HepG2 (cell line): Measurements from ENCODE around the gene INHA. TPM values are rescaled to one million over a fixed set of nuclear protein-coding genes. Genes with fewer than 3 reads are reported as not detected.
A peak's percentile ranks its signal among the peaks of the same experiment; 100 is the strongest.

Experiments used
- AKAP8 ChIP-seq: sonication (generic); formaldehyde crosslinking; IDR thresholded peaks from 2 replicates; pipeline ENCODE4 v1.5.1; 2020; ENCODE audit warnings: mild to moderate bottlenecking, missing genetic modification reagents
- ATF7 ChIP-seq, 2 experiments: fragments of 450-650 bp in 1 of 2; sonication (generic) in 1 of 2; formaldehyde crosslinking in 1 of 2; IDR thresholded peaks; 2 replicates each; pipeline versions ENCODE4 v1.4.0 to v1.6.1; 2016 to 2020; ENCODE audit warnings: antibody characterized with exemption in 1 of 2, mild to moderate bottlenecking in 1 of 2, missing genetic modification reagents in 1 of 2
- HOXD1 ChIP-seq: sonication (generic); formaldehyde crosslinking; IDR thresholded peaks from 2 replicates; pipeline ENCODE4 v1.5.0; 2020; ENCODE audit warnings: missing genetic modification reagents
- NAIF1 ChIP-seq: sonication (generic); formaldehyde crosslinking; IDR thresholded peaks from 2 replicates; pipeline ENCODE4 v1.5.0; 2020; ENCODE audit warnings: mild to moderate bottlenecking, missing genetic modification reagents, borderline replicate concordance
- NBN ChIP-seq: fragments of 450-650 bp; conservative IDR thresholded peaks from 2 replicates; pipeline ENCODE4 v1.6.1; 2017
- SNAPC2 ChIP-seq: sonication (generic); formaldehyde crosslinking; IDR thresholded peaks from 2 replicates; pipeline ENCODE4 v1.8.1; 2022; ENCODE audit warnings: mild to moderate bottlenecking, missing genetic modification reagents
- ZFP82 ChIP-seq: sonication (generic); formaldehyde crosslinking; IDR thresholded peaks from 2 replicates; pipeline ENCODE4 v1.5.1; 2020; ENCODE audit warnings: mild to moderate bottlenecking, missing genetic modification reagents, borderline replicate concordance
- ZFP90 ChIP-seq: sonication (generic); formaldehyde crosslinking; IDR thresholded peaks from 2 replicates; pipeline ENCODE4 v1.8.0; 2022; ENCODE audit warnings: missing genetic modification reagents, mild to moderate bottlenecking, inconsistent platforms, borderline replicate concordance
- ZNF44 ChIP-seq: sonication (generic); formaldehyde crosslinking; IDR thresholded peaks from 2 replicates; pipeline ENCODE4 v1.5.1; 2020; ENCODE audit warnings: mild to moderate bottlenecking, missing genetic modification reagents
- ZNF572 ChIP-seq: sonication (generic); formaldehyde crosslinking; IDR thresholded peaks from 2 replicates; pipeline ENCODE4 v1.5.1; 2020; ENCODE audit warnings: mild to moderate bottlenecking, missing genetic modification reagents
- ZSCAN9 ChIP-seq: IDR thresholded peaks from 2 replicates; pipeline ENCODE4 v1.6.1; 2016; ENCODE audit warnings: borderline replicate concordance
- polyA plus RNA-seq, 8 experiments: library from polyadenylated mRNA; depleted of rRNA in 3 of 8; stranded (reverse) in 7 of 8; unstranded in 1 of 8; fragments of >200 nt; fragmentation: Illumina TruSeq in 4 of 8; extraction: Trizol in 4 of 8; gene quantifications; 2 replicates each; pipeline versions ENCODE4 v1.2.1 to v1.2.3, GENCODE V29; 2011 to 2016; ENCODE audit warnings: low read depth in 4 of 8, missing spikeins in 1 of 8, mixed read lengths in 1 of 8; ENCODE audit not compliant: insufficient read depth in 1 of 8
- total RNA-seq, 5 experiments: library from RNA; depleted of rRNA; stranded (reverse); fragments of >200 nt; fragmentation: Illumina TruSeq; extraction: Trizol; gene quantifications; 2 replicates each; pipeline ENCODE4 v1.2.3, GENCODE V29; 2016; ENCODE audit warnings: low read depth in 1 of 5
- TF ChIP-seq, protein P1 (sequence below): sonication (generic); formaldehyde crosslinking; IDR thresholded peaks from 2 replicates; pipeline ENCODE4 v1.4.0; 2020; ENCODE audit warnings: mild to moderate bottlenecking, missing genetic modification reagents
- TF ChIP-seq, protein P2 (sequence below): sonication (generic); formaldehyde crosslinking; IDR thresholded peaks from 2 replicates; pipeline ENCODE4 v1.4.0; 2020; ENCODE audit warnings: missing genetic modification reagents, borderline replicate concordance
- TF ChIP-seq, protein P3 (sequence below): sonication (generic); formaldehyde crosslinking; IDR thresholded peaks from 2 replicates; pipeline ENCODE4 v1.5.0; 2020; ENCODE audit warnings: missing genetic modification reagents, mild to moderate bottlenecking, borderline replicate concordance
- TF ChIP-seq, protein P4 (sequence below): sonication (generic); formaldehyde crosslinking; IDR thresholded peaks from 2 replicates; pipeline ENCODE4 v1.4.0; 2020; ENCODE audit warnings: low read depth, mild to moderate bottlenecking, missing genetic modification reagents
- TF ChIP-seq, protein P5 (sequence below): sonication (generic); formaldehyde crosslinking; IDR thresholded peaks from 2 replicates; pipeline ENCODE4 v1.5.1; 2020; ENCODE audit warnings: missing genetic modification reagents, mild to moderate bottlenecking, borderline replicate concordance

The INHA gene
- total and polyA plus RNA-seq, 2 of the 13 experiments (the other 11 are each of a cell fraction or from before 2014, with no cell fraction given), result 4.1 to 15.2 TPM

DNA sequence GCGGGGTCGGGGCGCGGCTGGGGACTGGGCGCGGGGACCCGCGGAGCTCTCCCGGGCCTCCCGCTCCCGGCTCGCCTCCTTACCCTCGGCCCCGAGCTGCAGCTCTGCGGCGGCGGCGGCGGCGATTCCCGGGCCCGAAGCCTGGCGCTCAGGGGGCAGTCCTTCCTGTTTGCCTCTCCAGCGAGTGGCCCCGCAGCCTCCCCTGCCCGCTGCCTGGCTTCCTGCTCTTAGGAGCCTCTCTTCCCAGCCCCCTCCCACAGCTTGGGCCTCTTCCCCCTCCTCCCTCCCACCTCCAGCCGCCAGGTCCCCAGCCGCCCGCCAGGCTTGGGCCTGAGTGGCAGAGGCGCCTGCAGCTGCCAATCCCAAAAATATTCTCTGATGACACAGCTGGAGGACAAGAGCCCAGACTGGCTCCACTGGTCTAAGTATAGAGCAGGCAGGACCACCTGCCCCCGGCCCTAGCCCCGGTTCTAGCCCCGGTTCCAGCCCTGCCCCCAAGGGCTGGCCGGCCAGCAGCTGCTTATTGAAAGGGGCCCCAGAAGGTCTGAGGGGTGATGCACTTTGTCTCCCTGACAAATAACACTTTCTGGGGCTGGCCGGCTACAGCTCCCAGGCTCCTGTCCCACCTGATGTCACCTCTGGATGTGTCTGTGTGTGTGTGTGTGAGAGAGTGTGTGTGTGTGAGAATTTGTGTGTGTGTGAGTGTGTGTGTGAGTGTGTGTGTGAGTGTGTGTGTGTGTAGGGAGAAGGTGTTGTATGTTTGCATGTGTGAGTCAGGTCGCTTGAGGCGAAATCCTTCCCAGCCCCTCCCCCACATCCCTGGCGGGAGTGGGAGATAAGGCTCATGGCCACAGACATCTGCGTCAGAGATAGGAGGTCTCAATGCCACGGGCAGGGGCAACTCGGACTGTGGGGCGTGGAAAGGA is 536 bp upstream of the INHA start, which contains the start of gene OBSL1 (continued):
- TF ChIP-seq, protein P1, sequence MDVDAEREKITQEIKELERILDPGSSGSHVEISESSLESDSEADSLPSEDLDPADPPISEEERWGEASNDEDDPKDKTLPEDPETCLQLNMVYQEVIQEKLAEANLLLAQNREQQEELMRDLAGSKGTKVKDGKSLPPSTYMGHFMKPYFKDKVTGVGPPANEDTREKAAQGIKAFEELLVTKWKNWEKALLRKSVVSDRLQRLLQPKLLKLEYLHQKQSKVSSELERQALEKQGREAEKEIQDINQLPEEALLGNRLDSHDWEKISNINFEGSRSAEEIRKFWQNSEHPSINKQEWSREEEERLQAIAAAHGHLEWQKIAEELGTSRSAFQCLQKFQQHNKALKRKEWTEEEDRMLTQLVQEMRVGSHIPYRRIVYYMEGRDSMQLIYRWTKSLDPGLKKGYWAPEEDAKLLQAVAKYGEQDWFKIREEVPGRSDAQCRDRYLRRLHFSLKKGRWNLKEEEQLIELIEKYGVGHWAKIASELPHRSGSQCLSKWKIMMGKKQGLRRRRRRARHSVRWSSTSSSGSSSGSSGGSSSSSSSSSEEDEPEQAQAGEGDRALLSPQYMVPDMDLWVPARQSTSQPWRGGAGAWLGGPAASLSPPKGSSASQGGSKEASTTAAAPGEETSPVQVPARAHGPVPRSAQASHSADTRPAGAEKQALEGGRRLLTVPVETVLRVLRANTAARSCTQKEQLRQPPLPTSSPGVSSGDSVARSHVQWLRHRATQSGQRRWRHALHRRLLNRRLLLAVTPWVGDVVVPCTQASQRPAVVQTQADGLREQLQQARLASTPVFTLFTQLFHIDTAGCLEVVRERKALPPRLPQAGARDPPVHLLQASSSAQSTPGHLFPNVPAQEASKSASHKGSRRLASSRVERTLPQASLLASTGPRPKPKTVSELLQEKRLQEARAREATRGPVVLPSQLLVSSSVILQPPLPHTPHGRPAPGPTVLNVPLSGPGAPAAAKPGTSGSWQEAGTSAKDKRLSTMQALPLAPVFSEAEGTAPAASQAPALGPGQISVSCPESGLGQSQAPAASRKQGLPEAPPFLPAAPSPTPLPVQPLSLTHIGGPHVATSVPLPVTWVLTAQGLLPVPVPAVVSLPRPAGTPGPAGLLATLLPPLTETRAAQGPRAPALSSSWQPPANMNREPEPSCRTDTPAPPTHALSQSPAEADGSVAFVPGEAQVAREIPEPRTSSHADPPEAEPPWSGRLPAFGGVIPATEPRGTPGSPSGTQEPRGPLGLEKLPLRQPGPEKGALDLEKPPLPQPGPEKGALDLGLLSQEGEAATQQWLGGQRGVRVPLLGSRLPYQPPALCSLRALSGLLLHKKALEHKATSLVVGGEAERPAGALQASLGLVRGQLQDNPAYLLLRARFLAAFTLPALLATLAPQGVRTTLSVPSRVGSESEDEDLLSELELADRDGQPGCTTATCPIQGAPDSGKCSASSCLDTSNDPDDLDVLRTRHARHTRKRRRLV (CRISPR knock-in tag), result 0 out of 2 replicates have a peak, but pooled peaks have one; percentile 37
- TF ChIP-seq ZFP90 (CRISPR knock-in tag) (no peak), NBN (0 out of 2 replicates have a peak, but pooled peaks have one; percentile 72), ZSCAN9 (CRISPR knock-in tag) (no peak), ATF7 (IDR thresholded peaks at IDR 0.05) (peak; percentile 74; the same call in 1 of the 2 replicates), ATF7 (CRISPR knock-in tag; IDR thresholded peaks at IDR 0.05) (peak; percentile 44; the same call in 1 of the 2 replicates), ZNF44 (CRISPR knock-in tag) (0 out of 2 replicates have a peak, but pooled peaks have one; percentile 76), AKAP8 (CRISPR knock-in tag) (no peak; the same call in 1 of the 2 replicates), SNAPC2 (CRISPR knock-in tag) (no peak), HOXD1 (CRISPR knock-in tag) (0 out of 2 replicates have a peak, but pooled peaks have one; percentile 16), ZFP82 (CRISPR knock-in tag) (no peak), ZNF572 (0 out of 2 replicates have a peak, but pooled peaks have one; percentile 67), NAIF1 (CRISPR knock-in tag) (no peak)
- TF ChIP-seq, protein P2, sequence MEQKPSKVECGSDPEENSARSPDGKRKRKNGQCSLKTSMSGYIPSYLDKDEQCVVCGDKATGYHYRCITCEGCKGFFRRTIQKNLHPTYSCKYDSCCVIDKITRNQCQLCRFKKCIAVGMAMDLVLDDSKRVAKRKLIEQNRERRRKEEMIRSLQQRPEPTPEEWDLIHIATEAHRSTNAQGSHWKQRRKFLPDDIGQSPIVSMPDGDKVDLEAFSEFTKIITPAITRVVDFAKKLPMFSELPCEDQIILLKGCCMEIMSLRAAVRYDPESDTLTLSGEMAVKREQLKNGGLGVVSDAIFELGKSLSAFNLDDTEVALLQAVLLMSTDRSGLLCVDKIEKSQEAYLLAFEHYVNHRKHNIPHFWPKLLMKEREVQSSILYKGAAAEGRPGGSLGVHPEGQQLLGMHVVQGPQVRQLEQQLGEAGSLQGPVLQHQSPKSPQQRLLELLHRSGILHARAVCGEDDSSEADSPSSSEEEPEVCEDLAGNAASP (CRISPR knock-in tag), result peak; percentile 93
- TF ChIP-seq, protein P3, sequence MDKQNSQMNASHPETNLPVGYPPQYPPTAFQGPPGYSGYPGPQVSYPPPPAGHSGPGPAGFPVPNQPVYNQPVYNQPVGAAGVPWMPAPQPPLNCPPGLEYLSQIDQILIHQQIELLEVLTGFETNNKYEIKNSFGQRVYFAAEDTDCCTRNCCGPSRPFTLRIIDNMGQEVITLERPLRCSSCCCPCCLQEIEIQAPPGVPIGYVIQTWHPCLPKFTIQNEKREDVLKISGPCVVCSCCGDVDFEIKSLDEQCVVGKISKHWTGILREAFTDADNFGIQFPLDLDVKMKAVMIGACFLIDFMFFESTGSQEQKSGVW (CRISPR knock-in tag), result no peak
- TF ChIP-seq, protein P4, sequence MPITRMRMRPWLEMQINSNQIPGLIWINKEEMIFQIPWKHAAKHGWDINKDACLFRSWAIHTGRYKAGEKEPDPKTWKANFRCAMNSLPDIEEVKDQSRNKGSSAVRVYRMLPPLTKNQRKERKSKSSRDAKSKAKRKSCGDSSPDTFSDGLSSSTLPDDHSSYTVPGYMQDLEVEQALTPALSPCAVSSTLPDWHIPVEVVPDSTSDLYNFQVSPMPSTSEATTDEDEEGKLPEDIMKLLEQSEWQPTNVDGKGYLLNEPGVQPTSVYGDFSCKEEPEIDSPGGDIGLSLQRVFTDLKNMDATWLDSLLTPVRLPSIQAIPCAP (CRISPR knock-in tag), result no peak
- TF ChIP-seq, protein P5, sequence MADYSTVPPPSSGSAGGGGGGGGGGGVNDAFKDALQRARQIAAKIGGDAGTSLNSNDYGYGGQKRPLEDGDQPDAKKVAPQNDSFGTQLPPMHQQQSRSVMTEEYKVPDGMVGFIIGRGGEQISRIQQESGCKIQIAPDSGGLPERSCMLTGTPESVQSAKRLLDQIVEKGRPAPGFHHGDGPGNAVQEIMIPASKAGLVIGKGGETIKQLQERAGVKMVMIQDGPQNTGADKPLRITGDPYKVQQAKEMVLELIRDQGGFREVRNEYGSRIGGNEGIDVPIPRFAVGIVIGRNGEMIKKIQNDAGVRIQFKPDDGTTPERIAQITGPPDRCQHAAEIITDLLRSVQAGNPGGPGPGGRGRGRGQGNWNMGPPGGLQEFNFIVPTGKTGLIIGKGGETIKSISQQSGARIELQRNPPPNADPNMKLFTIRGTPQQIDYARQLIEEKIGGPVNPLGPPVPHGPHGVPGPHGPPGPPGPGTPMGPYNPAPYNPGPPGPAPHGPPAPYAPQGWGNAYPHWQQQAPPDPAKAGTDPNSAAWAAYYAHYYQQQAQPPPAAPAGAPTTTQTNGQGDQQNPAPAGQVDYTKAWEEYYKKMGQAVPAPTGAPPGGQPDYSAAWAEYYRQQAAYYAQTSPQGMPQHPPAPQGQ (CRISPR knock-in tag), result no peak
